ENCODE measurements around the gene SRCIN1.

The SRCIN1 gene

GRCh38 chr17:38564869-38565268 is 40.9 kb downstream of the SRCIN1 start:
- TF ChIP-seq CTCF (IDR thresholded peaks at IDR 0.05) (no peak), ZFX (IDR thresholded peaks at IDR 0.05; ENCODE audit: borderline replicate concordance) (no peak)
- H3K27ac ChIP-seq = no peak overlapping the region

- TF ChIP-seq CTCF (IDR thresholded peaks at IDR 0.05) (no peak), ZFX (IDR thresholded peaks at IDR 0.05; ENCODE audit: borderline replicate concordance) (no peak)
- H3K27ac ChIP-seq = no peak overlapping the region
Observed at GRCh38 chr17:38564254-38564837, 41.4 kb downstream of the SRCIN1 start.

GRCh38 chr17:38563362-38564253 is 42.1 kb downstream of the SRCIN1 start:
- H3K27ac ChIP-seq = no peak overlapping the region
- TF ChIP-seq ZFX (IDR thresholded peaks at IDR 0.05; ENCODE audit: borderline replicate concordance) (no peak), CTCF (IDR thresholded peaks at IDR 0.05) (no peak)

- no peak for TF ChIP-seq ZFX (IDR thresholded peaks at IDR 0.05; ENCODE audit: borderline replicate concordance)
- no peak for TF ChIP-seq CTCF (IDR thresholded peaks at IDR 0.05)
- H3K27ac ChIP-seq = no peak overlapping the region
Observed at GRCh38 chr17:38562903-38563302, 42.8 kb downstream of the SRCIN1 start.

- TF ChIP-seq CTCF (IDR thresholded peaks at IDR 0.05) (no peak), ZFX (IDR thresholded peaks at IDR 0.05; ENCODE audit: borderline replicate concordance) (no peak)
Observed at GRCh38 chr17:38562215-38562569, 43.6 kb downstream of the SRCIN1 start.

GRCh38 chr17:38561416-38562214 is 44.1 kb downstream of the SRCIN1 start:
- H3K27ac ChIP-seq = no peak overlapping the region

More at GRCh38 chr17:38562215-38562569, 43.6 kb downstream of the SRCIN1 start:
- H3K27ac ChIP-seq = no peak overlapping the region

More at GRCh38 chr17:38561416-38562214, 44.1 kb downstream of the SRCIN1 start:
- TF ChIP-seq CTCF (IDR thresholded peaks at IDR 0.05) = no peak
- no peak for TF ChIP-seq ZFX (IDR thresholded peaks at IDR 0.05; ENCODE audit: borderline replicate concordance)

Data from 22Rv1 (cell line).